ENCODE data around the gene LRRC8B. TPM values are rescaled to one million over a fixed set of nuclear protein-coding genes. Genes with fewer than 3 reads are reported as not detected.

The LRRC8B gene
- total RNA-seq, 1 experiment from 2014 or later: 9.2 TPM

- Histone ChIP-seq H3K27me3 (no peaks in the 10 kb centered on the region), H3K27ac (no peak overlapping the region), H3K4me3 (no peak overlapping the region), H3K36me3 (no peaks in the 10 kb centered on the region), H3K9me3 (replicated peaks) (no peaks in the 10 kb centered on the region), H3K4me1 (no peaks in the 10 kb centered on the region)
- DNase-seq: no peak
Measured at GRCh38 chr1:89548122-89548857, 23.7 kb downstream of the LRRC8B start.

- no peak for DNase-seq
- Histone ChIP-seq H3K4me3 (no peak overlapping the region), H3K27me3 (no peaks in the 10 kb centered on the region), H3K9me3 (replicated peaks) (no peaks in the 10 kb centered on the region), H3K36me3 (no peaks in the 10 kb centered on the region), H3K27ac (no peak overlapping the region), H3K4me1 (no peaks in the 10 kb centered on the region)
Measured at GRCh38 chr1:89550995-89551394, 26.4 kb downstream of the LRRC8B start.

- H3K4me1 ChIP-seq: no peaks in the 10 kb centered on the region
- no peak for DNase-seq
- no peak overlapping the region for H3K27ac ChIP-seq
- H3K9me3 ChIP-seq (replicated peaks): no peaks in the 10 kb centered on the region
- no peak overlapping the region for H3K4me3 ChIP-seq
- H3K27me3 ChIP-seq: no peaks in the 10 kb centered on the region
- no peaks in the 10 kb centered on the region for H3K36me3 ChIP-seq
Measured at GRCh38 chr1:89552471-89553081, 27.9 kb downstream of the LRRC8B start.

GRCh38 chr1:89553157-89553556 is 28.5 kb downstream of the LRRC8B start:
- Histone ChIP-seq H3K9me3 (replicated peaks) (no peaks in the 10 kb centered on the region), H3K27ac (no peak overlapping the region), H3K27me3 (no peaks in the 10 kb centered on the region), H3K4me1 (no peaks in the 10 kb centered on the region), H3K4me3 (no peak overlapping the region), H3K36me3 (no peaks in the 10 kb centered on the region)
- no peak for DNase-seq

- H3K4me3 ChIP-seq: no peak overlapping the region
- no peaks in the 10 kb centered on the region for H3K9me3 ChIP-seq (replicated peaks)
- no peaks in the 10 kb centered on the region for H3K4me1 ChIP-seq
- no peak overlapping the region for H3K27ac ChIP-seq
- no peaks in the 10 kb centered on the region for H3K36me3 ChIP-seq
- DNase-seq: no peak
- no peaks in the 10 kb centered on the region for H3K27me3 ChIP-seq
Measured at GRCh38 chr1:89555550-89555949, 30.9 kb downstream of the LRRC8B start.

- Histone ChIP-seq H3K9me3 (replicated peaks) (no peaks in the 10 kb centered on the region), H3K27ac (no peak overlapping the region), H3K36me3 (no peaks in the 10 kb centered on the region), H3K4me1 (no peaks in the 10 kb centered on the region), H3K4me3 (no peak overlapping the region), H3K27me3 (no peaks in the 10 kb centered on the region)
- DNase-seq: no peak
Measured at GRCh38 chr1:89556726-89557444, 32.3 kb downstream of the LRRC8B start.

- H3K27ac ChIP-seq: no peak overlapping the region
- no peaks in the 10 kb centered on the region for H3K36me3 ChIP-seq
- H3K4me3 ChIP-seq: no peak overlapping the region
- no peak for DNase-seq
- H3K9me3 ChIP-seq (replicated peaks): no peaks in the 10 kb centered on the region
- no peaks in the 10 kb centered on the region for H3K27me3 ChIP-seq
- H3K4me1 ChIP-seq: no peaks in the 10 kb centered on the region
Measured at GRCh38 chr1:89557445-89557825, 32.8 kb downstream of the LRRC8B start.

- Histone ChIP-seq H3K4me3 (no peak overlapping the region), H3K9me3 (replicated peaks) (no peaks in the 10 kb centered on the region), H3K27me3 (no peaks in the 10 kb centered on the region), H3K27ac (no peak overlapping the region), H3K36me3 (no peaks in the 10 kb centered on the region), H3K4me1 (no peaks in the 10 kb centered on the region)
- no peak for DNase-seq
Measured at GRCh38 chr1:89557956-89558355, 33.3 kb downstream of the LRRC8B start.

- no peaks in the 10 kb centered on the region for H3K27me3 ChIP-seq
- DNase-seq: no peak
- no peaks in the 10 kb centered on the region for H3K4me1 ChIP-seq
- H3K9me3 ChIP-seq (replicated peaks): no peaks in the 10 kb centered on the region
- H3K27ac ChIP-seq: no peak overlapping the region
- H3K36me3 ChIP-seq: no peaks in the 10 kb centered on the region
- no peak overlapping the region for H3K4me3 ChIP-seq
Measured at GRCh38 chr1:89563957-89564604, 39.5 kb downstream of the LRRC8B start.

GRCh38 chr1:89565521-89565920 is 40.9 kb downstream of the LRRC8B start:
- Histone ChIP-seq H3K36me3 (no peaks in the 10 kb centered on the region; the same call in 1 of the 2 replicates), H3K27ac (no peak overlapping the region), H3K4me3 (no peak overlapping the region), H3K4me1 (no peaks in the 10 kb centered on the region), H3K27me3 (no peaks in the 10 kb centered on the region), H3K9me3 (replicated peaks) (no peaks in the 10 kb centered on the region; the same call in 1 of the 2 replicates)
- no peak for DNase-seq

- DNase-seq: no peak
- no peak overlapping the region for H3K27ac ChIP-seq
Measured at GRCh38 chr1:89566761-89567174, 42.1 kb downstream of the LRRC8B start.

GRCh38 chr1:89567797-89568196 is 43.2 kb downstream of the LRRC8B start:
- no peaks in the 10 kb centered on the region; the same call in 1 of the 2 replicates for H3K9me3 ChIP-seq (replicated peaks)
- no peaks in the 10 kb centered on the region; the same call in 1 of the 2 replicates for H3K36me3 ChIP-seq
- H3K27ac ChIP-seq: no peak overlapping the region
- H3K27me3 ChIP-seq: no peaks in the 10 kb centered on the region
- no peak overlapping the region for H3K4me3 ChIP-seq
- no peak for DNase-seq
- H3K4me1 ChIP-seq: no peaks in the 10 kb centered on the region

More at GRCh38 chr1:89566761-89567174, 42.1 kb downstream of the LRRC8B start:
- Histone ChIP-seq H3K4me3 (no peak overlapping the region), H3K36me3 (no peaks in the 10 kb centered on the region; the same call in 1 of the 2 replicates), H3K27me3 (no peaks in the 10 kb centered on the region), H3K9me3 (replicated peaks) (no peaks in the 10 kb centered on the region; the same call in 1 of the 2 replicates), H3K4me1 (no peaks in the 10 kb centered on the region)

GRCh38 chr1:89573410-89573809 is 48.8 kb downstream of the LRRC8B start:
- Histone ChIP-seq H3K4me3 (no peak overlapping the region), H3K27ac (no peak overlapping the region), H3K36me3 (no peaks in the 10 kb centered on the region; the same call in 1 of the 2 replicates), H3K4me1 (no peaks in the 10 kb centered on the region), H3K27me3 (no peaks in the 10 kb centered on the region), H3K9me3 (replicated peaks) (no peaks in the 10 kb centered on the region; the same call in 1 of the 2 replicates)
- no peak for DNase-seq

GRCh38 chr1:89574621-89575020 is 50.0 kb downstream of the LRRC8B start:
- Histone ChIP-seq H3K4me1 (no peaks in the 10 kb centered on the region), H3K9me3 (replicated peaks) (no peaks in the 10 kb centered on the region; the same call in 1 of the 2 replicates), H3K27ac (no peak overlapping the region), H3K36me3 (no peaks in the 10 kb centered on the region; the same call in 1 of the 2 replicates), H3K4me3 (no peak overlapping the region), H3K27me3 (no peaks in the 10 kb centered on the region)
- no peak for DNase-seq

Data from SJCRH30 (cell line).